ENCODE data around the gene ZNF503.

The ZNF503 gene, protein sequence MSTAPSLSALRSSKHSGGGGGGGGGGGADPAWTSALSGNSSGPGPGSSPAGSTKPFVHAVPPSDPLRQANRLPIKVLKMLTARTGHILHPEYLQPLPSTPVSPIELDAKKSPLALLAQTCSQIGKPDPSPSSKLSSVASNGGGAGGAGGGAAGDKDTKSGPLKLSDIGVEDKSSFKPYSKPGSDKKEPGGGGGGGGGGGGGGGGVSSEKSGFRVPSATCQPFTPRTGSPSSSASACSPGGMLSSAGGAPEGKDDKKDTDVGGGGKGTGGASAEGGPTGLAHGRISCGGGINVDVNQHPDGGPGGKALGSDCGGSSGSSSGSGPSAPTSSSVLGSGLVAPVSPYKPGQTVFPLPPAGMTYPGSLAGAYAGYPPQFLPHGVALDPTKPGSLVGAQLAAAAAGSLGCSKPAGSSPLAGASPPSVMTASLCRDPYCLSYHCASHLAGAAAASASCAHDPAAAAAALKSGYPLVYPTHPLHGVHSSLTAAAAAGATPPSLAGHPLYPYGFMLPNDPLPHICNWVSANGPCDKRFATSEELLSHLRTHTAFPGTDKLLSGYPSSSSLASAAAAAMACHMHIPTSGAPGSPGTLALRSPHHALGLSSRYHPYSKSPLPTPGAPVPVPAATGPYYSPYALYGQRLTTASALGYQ

DNA sequence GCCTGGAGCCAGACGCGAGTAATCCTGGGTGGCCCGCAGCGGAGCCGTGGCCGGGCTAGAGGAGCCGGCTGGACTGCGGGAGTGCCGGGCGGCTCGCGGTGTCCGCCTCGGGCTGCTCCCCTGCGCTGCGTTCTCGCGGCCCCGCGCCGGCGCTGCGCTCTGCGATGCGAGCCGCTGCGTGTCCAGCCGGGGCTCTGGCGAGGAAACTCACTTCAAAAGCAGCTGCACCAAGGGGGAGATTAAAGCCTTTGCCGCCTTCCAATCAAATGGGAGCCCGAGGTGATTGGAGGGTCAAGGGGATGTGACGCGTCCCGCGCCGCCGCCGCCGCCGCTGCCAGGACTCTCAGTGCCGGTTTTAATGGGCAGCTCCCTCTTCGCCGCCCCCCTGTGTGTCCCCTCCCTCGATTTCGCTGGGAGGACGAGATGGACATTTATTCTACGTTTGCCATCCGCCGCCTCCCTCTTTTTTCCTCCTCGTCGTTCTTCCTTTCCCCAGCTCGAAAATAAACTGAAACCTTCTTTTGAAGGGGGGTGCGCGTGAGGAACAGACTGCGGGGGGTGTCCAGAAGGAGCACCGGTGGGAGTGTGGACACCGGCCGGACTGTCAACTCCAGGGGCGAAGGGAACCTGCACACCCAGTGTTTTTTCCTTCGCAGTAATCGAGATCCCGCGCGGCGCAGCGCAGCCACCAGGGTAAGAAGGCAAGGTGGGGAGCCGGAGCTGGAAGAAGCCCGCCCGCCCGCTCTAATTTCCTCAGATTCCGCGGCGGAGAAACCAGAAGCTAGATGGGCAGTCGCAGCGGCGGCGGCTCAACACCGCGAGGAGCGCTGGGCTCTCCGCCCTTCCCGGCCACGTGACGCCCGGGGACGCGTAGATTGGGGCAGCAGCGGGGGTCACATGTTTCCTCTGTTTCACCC is at the start of gene ZNF503:
Gene ZNF503 (minus strand): TSS at position 196 of the 917 bp plus-strand sequence. CDS start 345 bp downstream, outside the sequence.
- in situ Hi-C loops (cut with MboI; ENCODE audit: low sequenced_read_pairs): no loop called here

GRCh38 chr10:75450644-75451640 is 49.4 kb upstream of the ZNF503 start:
- in situ Hi-C loops (cut with MboI; ENCODE audit: low sequenced_read_pairs): no loop called here

DNA sequence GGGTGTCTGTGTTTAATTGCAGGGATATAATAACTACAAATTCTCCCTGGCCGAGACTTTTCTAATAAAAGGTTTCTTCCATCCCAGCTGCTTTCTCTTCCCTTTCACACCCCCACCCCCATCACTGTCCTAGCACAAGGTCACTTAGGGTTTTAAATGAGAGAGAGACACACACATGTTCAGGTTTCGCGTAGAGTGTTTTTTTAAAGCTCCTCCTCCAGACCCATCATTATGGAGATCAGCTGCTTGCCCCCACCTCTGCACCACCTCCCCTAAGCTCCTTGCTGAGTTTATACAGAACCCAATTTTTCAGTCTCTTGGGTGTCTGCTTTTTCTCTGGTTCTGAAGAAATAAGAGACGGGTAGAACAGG is 48.5 kb upstream of the ZNF503 start:
- in situ Hi-C loops (cut with MboI; ENCODE audit: low sequenced_read_pairs): no loop called here

DNA sequence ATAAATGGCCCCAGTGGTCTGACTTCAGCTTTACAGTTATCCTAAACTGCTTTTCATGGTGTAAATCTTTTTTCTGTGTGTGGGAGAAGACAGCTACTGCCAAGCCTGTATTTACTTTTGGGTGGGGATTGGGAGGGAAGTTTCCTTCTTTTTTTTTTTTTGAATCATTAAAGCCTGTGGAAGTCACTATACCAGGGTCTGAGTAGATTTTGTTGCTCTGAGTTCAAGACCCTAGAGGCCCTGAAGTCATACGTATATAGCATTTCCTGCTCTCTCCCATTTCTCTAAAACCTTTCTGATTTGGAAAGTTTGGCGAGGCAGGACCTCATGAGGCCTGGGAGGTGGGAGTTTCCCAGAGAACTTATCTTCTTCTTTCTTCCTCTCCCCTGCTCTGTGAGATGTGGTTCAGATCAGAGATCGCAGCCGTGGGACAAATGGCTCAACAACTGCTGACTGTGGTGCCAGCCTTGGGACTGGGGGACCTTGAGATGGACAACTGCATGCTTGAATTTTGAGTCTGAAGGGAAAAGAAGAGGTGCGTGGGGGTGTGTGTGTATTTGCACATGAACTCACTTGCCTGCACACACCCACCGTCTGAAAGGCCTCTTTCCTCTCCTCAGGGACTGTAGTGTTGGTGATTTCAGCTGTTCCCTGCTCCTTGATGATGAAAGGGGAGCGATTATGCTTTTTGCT is 48.0 kb upstream of the ZNF503 start:
- in situ Hi-C loops (cut with MboI; ENCODE audit: low sequenced_read_pairs): no loop called here

- in situ Hi-C loops (cut with MboI; ENCODE audit: low sequenced_read_pairs): no loop called here
These were observed 46.6 kb upstream of the ZNF503 start for GRCh38 chr10:75448166-75448565.

DNA sequence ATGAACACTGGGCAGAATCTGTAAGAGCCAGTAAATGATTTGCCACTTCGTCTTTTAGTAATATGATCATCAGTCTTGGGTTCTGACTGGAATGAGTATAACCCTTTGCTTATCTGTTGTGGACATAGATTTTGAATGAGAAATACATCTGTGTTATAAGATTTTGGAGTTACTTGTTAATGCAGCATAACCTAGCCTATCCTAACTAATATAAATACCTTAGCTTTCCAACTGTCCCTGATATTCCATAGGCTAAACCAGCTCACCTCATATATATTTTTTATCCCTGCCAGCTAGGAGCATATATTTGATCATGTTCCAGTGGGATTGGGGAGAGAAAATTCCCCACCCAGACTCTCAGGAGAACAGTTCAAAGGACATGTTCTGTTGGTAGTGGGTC is 44.9 kb upstream of the ZNF503 start:
- in situ Hi-C loops (cut with MboI; ENCODE audit: low sequenced_read_pairs): no loop called here

DNA sequence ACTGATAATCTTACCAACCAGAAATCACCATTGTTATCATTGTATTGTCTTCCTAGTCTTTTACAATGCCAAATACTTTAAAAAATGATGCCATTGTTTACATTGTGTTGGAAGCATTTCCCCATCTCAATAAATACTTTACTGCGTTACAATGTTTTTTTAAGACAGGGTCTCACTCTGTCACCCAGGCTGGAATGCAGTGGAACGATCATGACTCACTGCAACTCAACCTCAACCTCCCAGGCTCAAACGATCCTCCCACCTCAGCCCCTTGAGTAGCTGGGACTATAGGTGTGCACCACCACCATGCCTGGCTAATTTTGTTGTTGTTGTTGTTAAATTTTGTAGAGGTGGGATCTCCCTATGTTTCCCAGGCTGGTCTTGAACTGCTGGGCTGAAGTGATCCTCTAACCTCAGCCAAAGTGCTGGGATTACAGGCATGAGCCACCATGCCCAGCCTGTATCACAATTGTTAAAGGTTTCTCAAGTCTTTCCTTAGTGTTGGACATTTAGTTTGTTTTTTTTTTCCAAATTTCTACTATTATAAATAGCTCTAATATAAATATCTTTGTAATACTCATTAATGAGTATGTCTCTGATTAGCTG is 43.3 kb upstream of the ZNF503 start:
- in situ Hi-C loops (cut with MboI; ENCODE audit: low sequenced_read_pairs): no loop called here

DNA sequence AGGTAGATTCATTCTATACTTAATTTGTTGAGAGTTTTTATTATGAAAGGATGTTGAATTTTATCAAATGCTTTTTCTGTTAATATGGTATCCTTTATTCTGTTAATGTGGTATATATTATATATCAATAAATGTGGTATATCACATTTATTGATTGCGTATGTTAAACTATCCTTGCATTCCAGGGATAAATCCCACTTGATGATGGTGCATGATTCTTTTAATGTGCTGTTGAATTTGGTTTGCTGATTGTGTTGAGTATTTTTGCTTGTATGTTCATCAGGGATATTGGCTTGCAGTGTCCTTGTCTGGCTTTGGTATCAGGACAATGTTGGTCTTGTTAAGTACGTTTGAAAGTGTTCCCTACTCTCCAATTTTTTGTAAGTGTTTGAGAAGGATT is 41.8 kb upstream of the ZNF503 start:
- in situ Hi-C loops (cut with MboI; ENCODE audit: low sequenced_read_pairs): no loop called here

- in situ Hi-C loops (cut with MboI; ENCODE audit: low sequenced_read_pairs): no loop called here
These were observed 40.1 kb upstream of the ZNF503 start for GRCh38 chr10:75441682-75442081.

DNA sequence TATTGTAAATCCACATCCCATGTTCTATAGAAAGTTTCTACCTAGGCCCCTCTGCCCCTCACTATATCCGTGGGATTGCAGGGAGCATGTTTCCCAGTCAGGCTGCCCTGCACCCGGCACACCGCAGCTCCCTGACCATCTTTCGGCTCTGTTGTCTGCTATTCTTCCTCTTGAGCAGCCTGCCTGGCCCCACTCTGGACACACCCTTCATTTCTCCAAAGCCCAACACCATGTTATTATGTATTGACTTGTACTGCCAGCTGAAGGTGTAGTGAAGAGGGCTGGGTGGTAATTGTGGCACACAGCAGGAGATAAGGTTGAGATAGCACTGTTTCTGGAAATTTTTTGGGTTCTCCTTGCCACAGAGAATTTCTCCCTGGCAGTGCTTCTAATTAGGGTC is 39.6 kb upstream of the ZNF503 start:
- in situ Hi-C loops (cut with MboI; ENCODE audit: low sequenced_read_pairs): no loop called here

- in situ Hi-C loops (cut with MboI; ENCODE audit: low sequenced_read_pairs): no loop called here
These were observed 38.8 kb upstream of the ZNF503 start for GRCh38 chr10:75440271-75440793.

DNA sequence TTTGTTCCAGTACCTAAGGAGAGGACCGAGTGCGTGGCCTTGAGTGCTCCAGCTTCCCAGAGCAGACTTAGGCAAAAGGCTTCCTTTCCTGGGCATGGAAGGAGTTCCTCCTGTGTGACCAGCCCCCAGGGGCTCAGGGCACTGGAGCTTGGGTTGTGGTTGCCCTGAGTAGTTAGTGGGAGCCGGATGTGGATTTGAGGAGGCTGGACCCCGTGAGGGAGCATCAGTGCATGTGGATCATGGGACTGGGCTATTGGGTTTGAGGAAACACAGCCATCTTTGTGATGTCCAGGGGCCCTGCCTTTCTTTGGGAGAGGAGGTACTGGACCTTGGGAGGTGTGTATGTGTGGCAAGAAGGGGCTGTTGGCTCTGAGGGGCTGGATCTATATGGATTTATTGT is 38.2 kb upstream of the ZNF503 start:
- in situ Hi-C loops (cut with MboI; ENCODE audit: low sequenced_read_pairs): no loop called here

DNA sequence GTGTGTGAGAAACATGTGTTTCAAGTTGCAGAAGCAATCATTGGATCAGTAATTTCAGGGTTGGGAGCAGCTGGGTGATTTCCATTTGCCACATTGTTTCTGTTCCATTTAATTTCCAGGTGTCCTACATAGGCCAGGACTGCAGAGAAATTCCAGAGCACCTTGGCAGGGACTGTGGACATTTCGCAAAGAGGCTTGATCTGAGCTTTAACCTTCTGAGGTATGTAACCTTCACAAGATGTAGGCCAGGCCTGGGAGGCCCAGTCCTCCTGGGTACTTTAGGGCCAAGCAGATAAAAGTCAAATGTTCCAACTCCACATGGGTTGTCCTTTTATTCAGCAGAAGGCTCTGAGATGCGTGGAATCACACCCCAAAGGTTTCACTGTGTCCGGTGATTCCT is 36.7 kb upstream of the ZNF503 start:
- in situ Hi-C loops (cut with MboI; ENCODE audit: low sequenced_read_pairs): no loop called here

DNA sequence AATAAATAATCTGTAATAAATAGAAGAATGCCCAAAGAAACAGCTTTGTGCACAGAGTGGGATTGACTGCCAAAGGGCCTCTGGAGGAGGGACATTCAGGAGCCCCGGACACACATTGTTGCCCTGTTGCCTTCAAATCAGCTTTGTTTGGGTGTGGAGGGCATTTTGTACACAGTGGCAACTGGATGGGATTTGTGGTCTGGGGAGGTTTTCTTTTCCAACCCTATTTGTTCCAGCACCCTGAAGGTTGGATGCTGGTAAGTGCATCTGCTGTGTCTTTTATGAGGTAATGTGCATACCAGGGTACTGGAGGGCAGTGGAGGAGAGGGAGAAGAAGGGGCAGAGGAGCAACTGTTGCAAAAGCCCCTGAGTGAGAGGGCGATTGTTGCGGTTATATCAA is 36.1 kb upstream of the ZNF503 start:
- in situ Hi-C loops (cut with MboI; ENCODE audit: low sequenced_read_pairs): no loop called here

GRCh38 chr10:75436896-75437295 is 35.3 kb upstream of the ZNF503 start:
- in situ Hi-C loops (cut with MboI; ENCODE audit: low sequenced_read_pairs): no loop called here

DNA sequence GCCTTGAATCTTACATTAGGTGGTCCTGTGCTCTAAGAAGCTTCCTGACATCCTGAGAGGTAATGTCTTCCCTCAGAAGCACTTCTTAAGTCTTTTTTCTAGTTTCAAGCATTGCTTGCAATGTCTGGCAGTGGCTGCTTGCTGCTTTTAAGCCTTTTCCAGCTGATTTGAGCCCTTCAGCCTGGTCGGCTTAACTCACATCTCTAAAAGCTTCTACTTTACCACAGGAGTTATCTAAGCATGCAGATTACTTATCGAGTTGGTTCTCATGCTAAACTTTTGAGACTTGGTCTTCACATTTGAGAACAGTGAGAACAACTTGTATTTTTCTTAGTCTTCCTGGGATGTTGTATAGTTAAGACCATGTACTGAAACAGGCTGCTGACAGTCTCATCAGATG is 33.7 kb upstream of the ZNF503 start:
- in situ Hi-C loops (cut with MboI; ENCODE audit: low sequenced_read_pairs): no loop called here

- in situ Hi-C loops (cut with MboI; ENCODE audit: low sequenced_read_pairs): no loop called here
These were observed 32.7 kb upstream of the ZNF503 start for GRCh38 chr10:75434291-75434690.

DNA sequence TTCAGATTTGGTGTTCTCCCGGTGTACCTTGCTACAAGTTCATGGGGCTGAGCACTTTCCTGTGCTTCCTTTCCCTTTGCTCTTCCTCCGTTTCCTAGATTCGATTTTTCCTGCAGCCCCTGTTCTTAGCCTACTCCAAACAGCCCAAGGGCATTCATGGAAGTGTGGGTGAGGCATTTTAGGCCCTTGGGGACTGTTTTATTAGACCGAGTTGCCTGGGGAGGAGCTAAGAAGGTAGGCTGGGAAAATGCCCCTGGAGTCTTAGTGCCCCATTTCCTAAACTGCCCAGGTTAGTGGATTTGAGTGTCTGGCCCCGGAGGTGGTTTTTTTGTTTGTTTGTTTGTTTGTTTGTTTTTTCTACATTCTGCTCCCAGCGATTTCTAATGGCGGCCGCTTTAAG is 31.7 kb upstream of the ZNF503 start:
- in situ Hi-C loops (cut with MboI; ENCODE audit: low sequenced_read_pairs): no loop called here

- in situ Hi-C loops (cut with MboI; ENCODE audit: low sequenced_read_pairs): no loop called here
These were observed 31.2 kb upstream of the ZNF503 start for GRCh38 chr10:75432763-75433162.
